Rectal smooth muscle tissue (tissue), 1 donor: Measurements from ENCODE around the gene MEMO1.

Experiments used
- H3K27ac ChIP-seq: one replicate; pipeline ENCODE4 v1.7.0; 2013; ENCODE audit warnings: low read depth, low read length, inconsistent platforms
- H3K27me3 ChIP-seq: one replicate; pipeline ENCODE4 v1.7.0; 2013; ENCODE audit warnings: low read length; ENCODE audit not compliant: control insufficient read depth, insufficient read depth
- H3K36me3 ChIP-seq: one replicate; pipeline ENCODE4 v1.7.0; 2013; ENCODE audit warnings: low read length; ENCODE audit not compliant: control insufficient read depth, insufficient read depth
- H3K4me1 ChIP-seq: one replicate; pipeline ENCODE4 v1.7.0; 2013; ENCODE audit warnings: low read length; ENCODE audit not compliant: control insufficient read depth, insufficient read depth
- H3K4me3 ChIP-seq: one replicate; pipeline ENCODE4 v1.7.0; 2013; ENCODE audit warnings: low read length
- H3K9ac ChIP-seq: one replicate; pipeline ENCODE4 v1.7.0; 2013; ENCODE audit warnings: low read length

Gene MEMO1

GRCh38 chr2:31945572-31945935 is 65.3 kb downstream of the MEMO1 start:
- Histone ChIP-seq H3K27me3 (no peaks in the 10 kb centered on the region), H3K4me3 (no peak overlapping the region), H3K9ac (no peak overlapping the region), H3K4me1 (no peaks in the 10 kb centered on the region), H3K27ac (no peak overlapping the region), H3K36me3 (no peaks in the 10 kb centered on the region)

GRCh38 chr2:31944828-31945571 is 65.8 kb downstream of the MEMO1 start:
- no peaks in the 10 kb centered on the region for H3K36me3 ChIP-seq
- H3K4me3 ChIP-seq: no peak overlapping the region
- H3K27ac ChIP-seq: no peak overlapping the region
- H3K9ac ChIP-seq: no peak overlapping the region
- no peaks in the 10 kb centered on the region for H3K4me1 ChIP-seq
- H3K27me3 ChIP-seq: no peaks in the 10 kb centered on the region

GRCh38 chr2:31943636-31944225 is 67.1 kb downstream of the MEMO1 start:
- no peaks in the 10 kb centered on the region for H3K4me1 ChIP-seq
- no peak overlapping the region for H3K4me3 ChIP-seq
- H3K9ac ChIP-seq: no peak overlapping the region
- no peaks in the 10 kb centered on the region for H3K36me3 ChIP-seq
- no peaks in the 10 kb centered on the region for H3K27me3 ChIP-seq
- no peak overlapping the region for H3K27ac ChIP-seq

- Histone ChIP-seq H3K9ac (no peak overlapping the region), H3K27me3 (no peaks in the 10 kb centered on the region), H3K27ac (no peak overlapping the region), H3K36me3 (no peaks in the 10 kb centered on the region), H3K4me1 (no peaks in the 10 kb centered on the region), H3K4me3 (no peak overlapping the region)
These were observed 69.9 kb downstream of the MEMO1 start for GRCh38 chr2:31940920-31941319.

GRCh38 chr2:31937741-31938140 is 73.1 kb downstream of the MEMO1 start:
- Histone ChIP-seq H3K27ac (no peak overlapping the region), H3K4me1 (no peaks in the 10 kb centered on the region), H3K9ac (no peak overlapping the region), H3K27me3 (no peaks in the 10 kb centered on the region), H3K36me3 (no peaks in the 10 kb centered on the region), H3K4me3 (no peak overlapping the region)

- Histone ChIP-seq H3K4me1 (no peaks in the 10 kb centered on the region), H3K27me3 (no peaks in the 10 kb centered on the region), H3K36me3 (no peaks in the 10 kb centered on the region), H3K27ac (no peak overlapping the region), H3K4me3 (no peak overlapping the region), H3K9ac (no peak overlapping the region)
These were observed 75.4 kb downstream of the MEMO1 start for GRCh38 chr2:31935370-31935769.

- Histone ChIP-seq H3K36me3 (no peaks in the 10 kb centered on the region), H3K27me3 (no peaks in the 10 kb centered on the region), H3K4me3 (no peak overlapping the region), H3K27ac (no peak overlapping the region), H3K9ac (no peak overlapping the region), H3K4me1 (no peaks in the 10 kb centered on the region)
These were observed 77.7 kb downstream of the MEMO1 start for GRCh38 chr2:31933066-31933465.

- no peaks in the 10 kb centered on the region for H3K27me3 ChIP-seq
These were observed 78.2 kb downstream of the MEMO1 start for GRCh38 chr2:31932589-31932988.

GRCh38 chr2:31931916-31932315 is 78.9 kb downstream of the MEMO1 start:
- no peak overlapping the region for H3K27ac ChIP-seq
- no peak overlapping the region for H3K9ac ChIP-seq
- H3K4me1 ChIP-seq: no peaks in the 10 kb centered on the region
- H3K4me3 ChIP-seq: no peak overlapping the region
- no peaks in the 10 kb centered on the region for H3K27me3 ChIP-seq
- no peaks in the 10 kb centered on the region for H3K36me3 ChIP-seq

More at GRCh38 chr2:31932589-31932988, 78.2 kb downstream of the MEMO1 start:
- Histone ChIP-seq H3K36me3 (no peaks in the 10 kb centered on the region), H3K9ac (no peak overlapping the region), H3K4me3 (no peak overlapping the region), H3K27ac (no peak overlapping the region), H3K4me1 (no peaks in the 10 kb centered on the region)

- H3K4me3 ChIP-seq: no peak overlapping the region
- no peak overlapping the region for H3K9ac ChIP-seq
- no peaks in the 10 kb centered on the region for H3K27me3 ChIP-seq
- H3K36me3 ChIP-seq: no peaks in the 10 kb centered on the region
- no peak overlapping the region for H3K27ac ChIP-seq
- no peaks in the 10 kb centered on the region for H3K4me1 ChIP-seq
These were observed 85.3 kb downstream of the MEMO1 start for GRCh38 chr2:31925517-31925916.

- no peak overlapping the region for H3K9ac ChIP-seq
- no peak overlapping the region for H3K27ac ChIP-seq
- no peaks in the 10 kb centered on the region for H3K4me1 ChIP-seq
- no peaks in the 10 kb centered on the region for H3K27me3 ChIP-seq
- no peak overlapping the region for H3K4me3 ChIP-seq
- H3K36me3 ChIP-seq: no peaks in the 10 kb centered on the region
These were observed 87.1 kb downstream of the MEMO1 start for GRCh38 chr2:31923662-31924061.

- H3K9ac ChIP-seq: no peak overlapping the region
- H3K27ac ChIP-seq: no peak overlapping the region
- no peaks in the 10 kb centered on the region for H3K36me3 ChIP-seq
- H3K4me3 ChIP-seq: no peak overlapping the region
- no peaks in the 10 kb centered on the region for H3K4me1 ChIP-seq
- no peaks in the 10 kb centered on the region for H3K27me3 ChIP-seq
These were observed 88.0 kb downstream of the MEMO1 start for GRCh38 chr2:31922542-31923408.
